UCSD-AML1 (cell line): Measurements from ENCODE around the gene PANX1.

Experiments used
- DNase-seq: peaks from one replicate; lab custom pipeline; 2025; ENCODE audit not compliant: unreplicated experiment; lab: John Stamatoyannopoulos, UW

Gene PANX1

DNA sequence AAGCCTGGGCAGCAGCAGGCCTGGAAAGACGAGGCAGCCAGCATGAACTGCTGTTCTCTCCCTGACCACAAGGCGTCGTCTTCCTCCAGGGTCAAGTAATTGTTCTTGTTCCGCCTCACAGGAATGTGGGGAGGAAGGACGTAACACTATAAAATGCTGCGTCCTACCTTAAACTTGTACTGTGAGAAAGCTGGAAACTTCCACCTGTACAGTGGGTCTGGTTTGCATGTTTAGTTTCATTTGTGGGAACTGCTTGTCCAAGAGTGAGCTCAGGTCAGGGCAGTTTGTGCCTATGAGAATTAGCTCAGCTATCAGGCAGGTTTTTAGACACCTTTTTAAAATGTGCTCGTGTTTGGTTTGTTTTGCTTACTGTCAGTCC lies 55.2 kb downstream of the PANX1 start:
- DNase-seq = peak; percentile 47

DNA sequence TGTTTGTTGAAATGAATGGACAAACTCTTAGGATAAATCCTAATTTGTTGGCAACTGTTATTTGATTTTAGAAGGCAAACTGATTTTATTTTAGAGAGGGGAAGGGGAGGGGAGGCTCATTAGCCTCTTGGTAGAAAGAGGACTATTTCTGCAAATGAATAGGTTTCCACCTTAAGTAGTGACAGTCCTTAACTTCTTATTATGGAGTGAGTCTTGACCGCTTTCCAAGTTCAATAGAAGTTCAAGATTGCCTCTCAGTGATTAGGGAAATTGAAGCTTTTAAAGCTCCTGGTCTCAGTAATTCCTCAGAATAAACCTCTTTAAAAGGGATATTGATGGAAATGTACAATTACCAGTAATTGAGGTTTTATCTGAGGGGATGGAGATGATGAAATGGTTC lies 55.7 kb downstream of the PANX1 start:
- DNase-seq = no peak

GRCh38 chr11:94184846-94185245 lies 56.2 kb downstream of the PANX1 start:
- no peak for DNase-seq

GRCh38 chr11:94185416-94186084 lies 56.9 kb downstream of the PANX1 start:
- no peak for DNase-seq

DNA sequence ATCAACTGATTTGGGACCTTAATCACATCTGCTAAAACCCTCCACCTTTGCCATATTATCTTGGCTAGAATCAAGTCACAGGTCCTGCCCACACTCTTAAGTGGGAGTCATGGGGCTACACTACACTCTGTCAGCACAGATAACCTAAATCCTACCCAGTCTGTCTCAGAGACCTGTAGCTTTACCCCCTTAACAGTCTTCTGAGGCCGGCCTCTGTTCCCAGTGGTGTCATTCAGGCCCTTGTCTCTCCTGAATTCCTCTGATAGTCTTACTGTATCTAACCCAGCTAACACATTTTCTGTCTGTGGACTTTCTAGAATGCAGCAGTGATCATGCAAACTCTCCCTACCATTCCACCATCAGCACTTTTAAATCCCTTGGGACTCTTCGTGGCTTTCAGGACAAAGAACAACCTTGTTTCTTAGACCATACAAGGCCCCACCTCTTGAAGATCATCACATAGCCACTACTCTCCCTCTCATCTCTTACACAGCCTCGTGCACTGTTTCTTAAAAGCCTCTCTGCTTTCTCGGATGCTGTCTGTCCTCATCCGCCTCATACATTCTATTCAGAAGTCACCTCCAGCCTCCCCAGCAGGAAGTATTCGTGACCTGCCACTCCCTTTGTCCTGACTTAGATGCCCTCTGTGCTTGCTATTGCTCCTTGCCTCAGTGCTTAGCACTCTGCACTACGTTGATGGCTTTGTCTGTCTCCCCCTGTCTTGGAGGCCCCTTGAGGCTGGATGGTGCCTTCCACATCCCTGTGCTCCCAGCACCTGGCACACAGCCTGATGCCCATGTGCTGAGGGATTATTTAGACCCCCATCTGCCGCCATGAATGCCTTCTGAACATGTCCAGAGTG lies 57.9 kb downstream of the PANX1 start:
- no peak for DNase-seq

- no peak for DNase-seq
These were observed 64.6 kb downstream of the PANX1 start for GRCh38 chr11:94193288-94193687.

DNA sequence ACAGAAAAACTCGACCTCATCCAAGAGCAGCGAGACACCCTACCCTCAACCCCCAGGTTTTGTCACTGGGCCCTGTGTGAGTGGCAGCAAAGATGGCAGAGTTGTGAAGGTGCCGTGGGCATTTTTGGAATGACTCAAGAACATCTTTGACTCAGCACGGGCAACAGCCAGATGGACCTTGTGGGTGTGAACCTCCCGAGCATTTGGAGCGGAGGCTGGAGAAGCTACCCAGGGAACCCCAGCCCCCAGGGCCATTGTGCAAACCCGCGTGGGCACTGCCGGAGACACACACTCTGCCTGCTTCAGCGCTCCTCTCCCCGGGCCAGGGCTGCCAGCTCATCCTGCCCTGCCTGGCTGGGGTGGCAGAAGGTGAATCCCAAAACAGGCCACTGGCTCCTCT lies 66.1 kb downstream of the PANX1 start:
- no peak for DNase-seq

DNA sequence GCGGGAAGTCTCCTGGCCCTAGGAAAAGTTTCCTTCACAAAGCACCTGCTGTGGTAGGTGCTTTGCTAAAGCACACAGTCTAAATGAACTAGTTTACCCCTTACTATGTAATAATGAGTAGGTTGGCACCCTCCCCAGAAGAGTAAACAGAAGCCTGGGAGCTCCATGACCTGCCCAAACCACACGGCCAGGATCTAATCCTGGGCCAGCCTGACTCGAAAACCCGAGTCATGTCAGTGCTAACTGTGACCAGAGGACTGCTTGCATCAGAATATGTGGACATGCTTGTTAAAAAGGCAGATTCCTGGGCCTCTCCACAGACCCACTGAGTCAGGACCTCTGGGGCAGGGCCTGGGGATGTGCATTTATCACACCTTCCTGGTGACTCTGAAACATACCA lies 67.7 kb downstream of the PANX1 start:
- DNase-seq = no peak

DNA sequence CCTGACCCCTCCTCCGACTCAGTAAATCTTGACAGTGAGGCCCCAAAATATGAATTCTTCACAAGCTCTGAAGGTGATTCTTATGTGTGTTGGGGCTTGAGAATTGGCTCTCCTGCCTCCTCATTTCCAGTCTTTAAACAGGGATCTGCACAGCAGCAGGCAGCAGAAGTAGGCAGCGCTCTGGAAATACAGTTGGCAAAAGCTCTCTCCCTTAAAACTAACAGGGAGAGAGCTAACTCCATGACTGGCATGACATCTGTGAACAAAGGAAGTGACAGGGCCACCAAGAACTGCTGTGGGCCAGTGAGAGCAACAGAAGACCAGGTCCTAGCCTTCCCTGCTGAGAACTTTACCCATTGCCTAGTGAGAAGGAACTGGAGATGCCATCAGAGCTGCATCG lies 70.1 kb downstream of the PANX1 start:
- DNase-seq = no peak

DNA sequence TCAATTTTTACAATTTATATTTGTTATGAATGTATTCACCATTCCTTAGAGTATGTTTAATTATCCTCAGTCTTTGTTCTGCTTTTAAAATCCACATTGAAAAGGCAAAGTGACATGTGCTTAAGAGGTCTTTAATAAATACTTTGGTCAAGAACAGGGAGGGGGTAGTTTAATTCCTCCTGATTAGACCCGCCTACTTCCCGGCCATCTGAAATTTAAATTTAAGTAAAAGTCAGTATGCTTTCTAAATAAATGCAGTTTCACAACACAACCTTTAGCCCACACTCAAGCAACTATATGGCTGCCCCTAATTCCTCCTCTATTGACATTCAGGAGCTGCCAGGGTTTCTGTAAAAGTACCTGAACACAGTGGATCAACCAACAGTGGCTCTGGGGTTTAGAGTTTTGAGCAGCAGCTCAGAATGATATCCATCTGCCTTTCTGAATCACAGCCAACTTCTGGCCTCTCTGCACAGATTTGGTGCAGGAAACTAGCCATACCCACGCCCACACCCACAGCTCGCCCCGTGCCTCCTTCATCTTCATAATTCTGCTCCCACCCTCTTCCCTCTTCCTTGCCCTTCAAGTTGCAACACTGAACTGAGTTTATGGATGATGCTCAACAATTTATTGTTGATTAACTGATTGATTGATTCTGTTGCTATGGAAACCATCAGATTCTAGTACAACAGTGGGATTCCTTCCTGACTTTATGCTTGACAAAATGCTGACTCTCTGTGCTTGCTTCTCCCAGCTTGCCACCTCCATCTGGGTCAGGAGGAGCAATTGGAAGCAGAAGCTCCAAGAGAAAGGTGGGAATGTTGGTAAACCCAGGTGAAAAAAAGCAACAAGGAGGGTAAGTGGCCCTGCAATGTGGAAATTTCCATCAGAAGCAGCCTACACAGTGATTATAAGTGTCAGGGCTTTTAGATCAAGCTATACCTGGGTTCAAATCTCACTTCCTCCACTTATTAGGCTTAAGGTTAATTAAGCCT lies 70.8 kb downstream of the PANX1 start:
- DNase-seq = no peak

- no peak for DNase-seq
These were observed 72.4 kb downstream of the PANX1 start for GRCh38 chr11:94201004-94201465.

- DNase-seq = no peak
These were observed 74.4 kb downstream of the PANX1 start for GRCh38 chr11:94203070-94203469.

GRCh38 chr11:94211261-94211830 lies 82.7 kb downstream of the PANX1 start:
- DNase-seq = no peak

- DNase-seq = no peak
These were observed 84.3 kb downstream of the PANX1 start for GRCh38 chr11:94212898-94213297.

- no peak for DNase-seq
These were observed 89.1 kb downstream of the PANX1 start for GRCh38 chr11:94217705-94218104.

DNA sequence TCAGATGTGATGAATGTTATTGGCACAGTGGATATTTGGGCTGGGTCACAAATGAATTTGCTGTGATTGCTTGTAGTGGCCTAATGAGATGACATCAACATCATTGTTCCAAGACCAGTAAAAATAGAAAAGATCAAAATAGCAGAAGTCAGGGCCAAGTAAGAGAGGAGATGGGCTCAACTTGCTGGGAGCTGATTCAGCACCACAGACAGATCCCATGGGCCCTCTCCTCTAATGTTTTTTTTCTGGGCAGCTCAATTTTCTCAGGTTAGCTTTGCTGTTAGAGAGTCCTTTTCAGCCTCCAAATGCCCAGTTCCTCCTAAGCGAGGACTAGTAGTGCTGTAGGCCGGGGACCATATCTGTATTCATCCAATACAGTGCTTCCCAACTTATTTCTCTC lies 89.7 kb downstream of the PANX1 start:
- DNase-seq = no peak

- no peak for DNase-seq
These were observed 91.1 kb downstream of the PANX1 start for GRCh38 chr11:94219771-94220170.

GRCh38 chr11:94224078-94224477 lies 95.4 kb downstream of the PANX1 start:
- no peak for DNase-seq
